GM18861 (cell line): ENCODE data around the gene PTPRF.

ENCODE experiments used
- ATAC-seq: cut with Tn5 transposase; IDR thresholded peaks from one replicate; pipeline ENCODE4 v1.9.1; 2021; ENCODE audit not compliant: unreplicated experiment

The PTPRF gene

DNA sequence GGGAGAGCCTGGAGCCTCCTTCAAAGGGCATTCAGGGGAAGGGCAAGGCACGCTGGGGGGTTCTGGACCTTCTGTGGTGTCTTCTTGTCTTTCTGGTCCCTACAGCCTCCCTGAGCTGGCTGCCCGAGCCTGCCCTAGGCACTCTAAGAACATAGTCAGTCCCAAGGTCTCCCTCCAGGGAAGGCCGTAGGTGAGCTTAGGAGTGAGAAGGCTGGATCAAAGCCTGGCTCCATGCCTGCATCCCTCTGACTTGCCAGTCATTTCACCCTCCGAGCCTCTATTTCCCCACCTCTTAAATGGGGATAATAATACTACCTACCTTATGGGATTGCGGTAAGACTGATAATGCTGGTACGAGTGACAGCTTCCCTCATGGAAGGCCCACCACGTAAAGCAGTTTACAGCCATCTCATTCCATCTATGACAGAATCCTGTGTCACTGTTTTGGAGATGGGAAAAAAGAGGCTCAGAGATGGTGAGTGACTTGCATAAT is 20.8 kb downstream of the PTPRF start:
- ATAC-seq: no peak

DNA sequence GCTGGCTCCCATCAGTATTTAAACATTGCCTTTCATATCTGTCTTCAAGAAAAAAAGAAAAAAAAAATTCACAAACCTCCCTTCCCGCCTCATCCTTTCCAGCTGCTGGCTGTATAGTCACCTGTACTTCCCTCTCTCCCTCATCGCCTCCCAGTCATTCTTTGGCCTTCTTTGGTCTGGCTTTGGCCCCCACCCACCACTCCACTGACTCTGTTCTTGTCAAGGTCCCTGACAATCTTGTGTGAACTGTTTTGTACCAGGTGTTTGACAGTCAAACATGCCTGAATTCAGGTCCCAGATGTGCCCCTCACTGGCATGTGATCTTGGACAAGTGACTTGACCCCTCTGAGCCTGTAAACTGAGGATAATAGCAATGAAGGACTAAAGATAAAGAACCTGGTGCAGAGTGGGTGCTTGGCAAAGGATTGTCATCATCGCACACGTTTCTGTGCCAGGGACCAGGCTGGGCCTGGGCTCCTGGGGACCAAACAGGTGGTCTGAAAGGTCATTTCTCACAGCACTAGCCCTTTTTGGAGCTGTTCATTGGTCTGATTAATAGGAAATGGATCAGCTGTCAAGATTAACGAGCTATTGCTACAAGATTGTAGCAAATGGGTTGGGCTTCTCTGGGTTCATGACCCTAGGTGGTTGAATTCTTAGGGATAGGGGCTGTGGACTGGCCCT is 21.5 kb downstream of the PTPRF start:
- no peak for ATAC-seq

DNA sequence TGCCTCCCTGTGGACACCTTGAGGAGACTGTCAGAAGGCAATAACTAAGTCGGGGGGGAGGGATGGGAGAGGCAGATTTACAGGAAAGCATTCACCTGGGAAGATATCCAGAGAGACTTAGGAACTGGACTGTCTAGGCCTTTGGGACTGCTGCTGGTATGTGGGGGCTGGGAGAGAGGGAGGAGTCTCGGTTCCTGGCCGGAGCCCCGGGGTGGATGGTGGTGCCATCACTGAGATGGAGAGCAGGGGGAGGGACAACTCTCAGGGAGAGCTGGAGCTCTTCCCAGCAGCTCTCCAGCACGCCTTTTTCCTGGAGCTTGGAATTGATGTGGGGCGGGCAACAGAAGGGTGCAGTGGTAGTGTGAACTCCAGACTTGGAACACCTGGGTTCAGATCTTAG is 22.1 kb downstream of the PTPRF start:
- no peak for ATAC-seq

DNA sequence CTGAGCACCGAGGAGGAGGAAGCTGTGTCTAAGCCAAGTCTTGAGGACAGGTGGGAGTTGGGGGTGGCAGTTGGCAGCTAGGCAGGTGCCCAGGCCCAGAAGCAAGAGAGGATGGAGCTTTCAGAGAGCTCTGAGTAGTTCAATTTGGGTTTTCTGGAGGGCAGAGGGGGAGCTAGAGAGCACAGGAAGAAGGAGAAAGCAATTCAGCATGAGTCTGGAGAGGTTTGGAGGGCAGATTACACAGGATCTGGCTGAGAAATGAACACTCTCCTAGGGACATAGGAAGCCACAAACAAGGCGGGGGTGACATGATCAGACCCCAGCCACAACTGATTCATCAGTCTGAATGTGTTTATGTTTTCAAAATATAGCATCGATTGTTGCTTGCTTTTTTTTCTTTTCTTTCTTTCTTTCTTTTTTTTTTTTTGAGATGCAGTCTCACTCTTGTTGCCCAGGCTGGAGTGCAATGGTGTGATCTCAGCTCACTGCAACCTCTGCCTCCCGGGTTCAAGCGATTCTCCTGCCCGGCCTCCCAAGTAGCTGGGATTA is 23.8 kb downstream of the PTPRF start:
- ATAC-seq: no peak

DNA sequence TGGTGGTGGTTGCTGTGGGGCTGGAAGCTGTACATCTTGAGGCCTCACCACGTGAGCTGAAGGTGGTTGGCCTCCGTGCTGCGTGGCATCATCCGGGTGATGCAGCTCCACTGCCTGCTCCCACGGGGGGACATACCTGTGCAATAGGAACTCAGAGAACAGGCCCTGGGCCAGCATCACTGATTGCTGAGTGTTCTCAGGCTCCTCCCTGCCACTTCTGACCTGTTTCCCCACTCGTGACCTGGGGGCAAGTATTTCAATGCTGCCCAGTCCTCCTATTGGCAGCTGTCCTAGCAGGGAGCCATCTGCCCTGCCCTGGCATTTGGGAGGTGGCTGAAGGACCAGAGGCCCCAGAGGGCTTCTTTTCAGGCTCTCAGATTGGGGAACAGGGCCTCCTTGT is 26.1 kb downstream of the PTPRF start:
- ATAC-seq: no peak

DNA sequence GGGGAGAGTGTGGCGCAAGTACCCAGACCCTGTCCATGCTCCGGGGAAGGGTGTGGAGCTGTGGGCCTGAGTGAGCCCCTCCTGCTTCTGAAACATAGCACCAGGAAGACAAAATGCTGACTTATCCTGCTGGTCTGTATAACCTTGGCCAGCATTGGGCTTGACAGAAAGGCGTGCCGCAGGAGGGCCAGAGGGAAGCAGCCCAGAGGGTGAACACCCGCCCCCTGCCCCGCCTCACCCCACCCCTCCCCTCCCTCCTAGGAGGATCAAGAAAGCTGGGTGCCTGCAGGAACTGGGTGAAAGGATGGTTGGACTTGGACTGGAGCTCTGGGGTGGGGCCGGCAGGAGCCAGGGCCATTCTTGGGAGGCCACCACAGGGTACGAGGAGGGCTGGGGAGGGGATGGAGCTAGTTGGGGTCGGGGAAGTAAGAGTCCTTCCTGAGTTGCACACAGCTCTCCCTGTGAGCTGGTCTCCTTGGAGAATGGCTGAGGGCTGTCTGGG is 27.1 kb downstream of the PTPRF start:
- ATAC-seq: no peak

DNA sequence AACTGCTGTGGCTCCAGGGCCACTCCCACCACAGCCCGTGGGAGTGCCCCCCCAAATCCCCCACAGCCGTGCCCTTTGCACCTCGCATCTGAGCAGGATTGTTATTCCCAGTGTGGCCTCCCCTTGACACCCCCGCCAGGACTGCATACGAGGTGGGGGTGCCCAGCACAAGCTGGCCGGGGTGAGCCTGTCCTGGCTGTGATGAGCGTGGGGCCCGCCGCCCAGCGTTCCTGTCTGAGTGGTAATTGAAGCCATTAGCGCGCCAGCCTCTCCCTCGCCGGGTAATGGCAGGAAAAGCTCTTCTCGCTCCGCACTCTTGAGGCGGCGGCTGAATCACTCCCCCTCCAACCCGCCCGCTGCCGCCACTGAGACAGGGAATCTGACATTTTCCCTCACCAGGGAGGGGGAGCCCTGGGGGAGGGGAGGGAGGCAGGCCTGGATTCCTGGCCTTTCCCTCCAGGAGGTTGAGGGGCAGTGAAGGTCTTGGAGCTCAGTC is 27.7 kb downstream of the PTPRF start:
- ATAC-seq: no peak

DNA sequence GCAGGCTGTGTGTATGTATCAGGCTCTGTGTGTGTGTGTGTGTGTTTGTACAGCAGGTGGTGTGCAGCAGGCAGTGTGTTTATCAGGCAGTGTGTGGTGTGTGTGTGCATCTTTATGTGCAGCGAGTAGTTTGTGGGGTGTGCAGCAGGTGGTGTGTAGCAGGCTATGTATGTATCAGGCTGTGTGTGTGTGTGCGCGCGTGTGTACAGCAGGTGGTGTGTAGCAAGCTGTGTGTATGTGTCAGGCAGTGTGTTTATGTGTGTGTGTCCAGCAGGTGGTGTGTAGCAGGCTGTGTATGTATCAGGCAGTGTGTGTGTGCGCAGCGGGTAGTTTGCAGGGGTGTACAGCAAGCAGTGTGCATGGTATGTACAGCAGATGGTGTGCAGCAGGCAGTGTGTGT is 29.0 kb downstream of the PTPRF start:
- no peak for ATAC-seq

DNA sequence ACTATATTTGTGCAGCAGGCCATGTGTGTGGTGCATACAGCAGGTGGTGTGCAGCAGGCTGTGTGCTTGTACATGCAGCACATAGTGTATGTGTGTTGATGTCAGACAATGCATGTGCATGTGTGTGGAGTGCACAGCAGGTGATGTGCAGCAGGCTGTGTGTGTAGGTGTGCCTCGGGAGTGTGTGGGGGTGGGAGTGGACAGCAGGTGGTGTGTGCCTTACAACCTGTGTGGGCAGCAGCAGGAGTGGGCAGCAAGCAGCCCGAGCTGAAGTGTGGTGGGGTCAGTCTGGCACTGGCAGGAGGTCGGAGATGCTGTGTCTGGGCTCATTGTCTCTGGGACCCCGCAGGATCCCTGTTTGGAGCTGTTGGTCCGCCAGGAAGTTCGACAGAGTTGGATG is 29.6 kb downstream of the PTPRF start:
- no peak for ATAC-seq

DNA sequence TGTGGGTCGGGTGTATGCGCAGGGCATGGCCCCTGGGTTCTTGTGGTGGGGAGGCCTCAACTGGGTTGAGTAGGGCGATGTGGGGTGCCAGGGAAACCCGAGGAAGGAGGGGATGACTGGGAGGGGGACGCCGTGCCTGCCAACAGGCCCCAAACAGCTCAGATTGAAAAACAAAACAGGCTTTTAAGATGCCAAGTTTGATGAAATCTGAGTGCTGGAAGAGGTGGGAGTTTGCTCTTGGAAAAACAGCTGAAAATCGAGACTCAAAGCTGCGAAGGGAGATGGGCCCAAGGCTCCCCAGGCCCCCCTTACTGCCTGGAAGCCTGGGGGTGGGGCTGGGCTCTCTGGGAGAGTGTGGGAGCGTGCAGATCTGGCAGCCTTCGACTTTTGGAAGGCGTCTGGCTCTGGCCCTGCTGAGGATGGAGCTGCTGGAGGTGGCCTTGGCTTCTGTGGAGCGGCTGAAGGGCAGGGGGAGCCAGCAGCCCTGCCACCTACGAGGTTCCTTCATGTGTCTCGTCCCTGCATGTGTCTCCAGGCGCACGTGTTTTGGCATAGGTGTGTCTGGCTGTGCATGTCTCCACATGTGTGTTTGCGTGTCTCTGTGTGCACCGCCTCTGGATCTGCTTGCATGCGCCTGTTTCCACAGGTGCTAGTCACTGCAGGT is 33.3 kb downstream of the PTPRF start:
- no peak for ATAC-seq

DNA sequence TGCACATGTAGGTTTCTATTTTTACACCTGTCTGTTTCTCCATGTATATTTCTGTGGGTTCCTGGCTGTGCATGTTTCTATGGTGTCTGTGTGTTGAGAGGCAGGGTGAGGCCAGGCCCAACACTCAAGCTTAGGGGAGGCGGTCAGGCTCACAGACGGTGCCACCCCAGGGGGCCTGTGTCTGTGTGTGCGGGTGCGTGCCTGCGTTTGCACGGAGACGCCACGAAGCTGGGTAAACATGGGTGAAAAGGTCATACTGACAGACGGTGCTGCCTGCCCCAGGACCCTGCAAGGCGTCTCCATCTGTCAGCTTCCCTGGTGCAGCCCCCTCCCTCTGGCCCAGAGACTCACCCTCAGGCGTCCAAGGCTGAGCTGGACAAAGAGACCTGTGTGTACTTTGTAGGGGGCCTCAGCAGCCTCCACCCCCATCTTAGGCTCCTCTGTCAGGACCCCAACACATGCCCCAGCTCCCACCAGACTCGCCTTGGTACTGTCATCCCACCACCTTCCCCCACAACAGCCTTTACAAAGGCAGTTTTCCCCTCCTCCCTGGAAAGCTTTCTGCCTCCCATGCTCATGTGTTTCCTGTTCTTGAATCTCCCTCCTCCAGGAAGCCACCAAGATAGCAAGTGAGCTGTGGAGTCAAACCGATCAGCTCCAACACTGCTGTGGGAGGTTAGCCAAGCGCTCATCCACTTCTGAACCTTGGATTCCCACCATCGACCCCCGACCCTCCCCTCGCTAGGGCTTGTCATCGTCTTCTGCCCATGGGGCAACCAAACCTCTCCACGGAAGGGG is 34.1 kb downstream of the PTPRF start:
- no peak for ATAC-seq

DNA sequence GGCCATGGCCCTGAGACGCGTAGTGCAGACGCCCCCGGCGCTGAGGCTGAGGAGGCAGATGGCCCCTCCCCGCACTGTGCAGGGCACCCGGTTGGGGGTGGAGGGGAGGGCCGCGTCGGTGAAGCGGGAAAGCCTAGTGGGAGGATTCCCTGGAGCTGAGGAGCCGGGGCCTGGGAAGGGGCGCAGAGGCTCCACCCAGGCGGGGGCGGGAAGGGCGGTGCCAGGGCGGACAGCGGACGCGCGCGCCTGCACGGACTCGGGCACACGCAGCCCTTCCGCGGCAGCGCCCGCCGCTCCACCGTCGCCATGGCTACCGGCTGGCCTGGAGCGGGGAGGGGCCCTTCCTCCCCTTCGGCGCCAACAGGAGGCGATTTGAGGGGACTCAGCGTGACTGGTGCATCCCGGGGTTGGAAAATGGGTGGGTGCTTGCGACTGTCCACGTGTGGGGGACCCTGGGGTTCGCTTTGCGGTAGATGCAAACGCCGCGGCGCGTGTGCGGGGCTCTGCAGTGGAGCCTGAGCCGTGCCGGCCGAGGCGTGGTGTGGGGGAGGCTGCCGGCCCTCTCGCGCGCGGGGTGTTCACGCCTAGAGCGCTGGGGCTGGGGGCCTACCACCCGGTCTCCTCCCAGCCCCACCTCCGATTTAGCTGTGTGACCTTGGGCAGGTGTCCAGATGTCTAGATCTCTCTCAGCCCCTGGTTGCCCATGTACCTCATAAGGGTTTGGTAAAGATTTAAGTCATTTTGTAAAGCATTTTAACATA is 35.1 kb downstream of the PTPRF start:
- ATAC-seq: no peak

DNA sequence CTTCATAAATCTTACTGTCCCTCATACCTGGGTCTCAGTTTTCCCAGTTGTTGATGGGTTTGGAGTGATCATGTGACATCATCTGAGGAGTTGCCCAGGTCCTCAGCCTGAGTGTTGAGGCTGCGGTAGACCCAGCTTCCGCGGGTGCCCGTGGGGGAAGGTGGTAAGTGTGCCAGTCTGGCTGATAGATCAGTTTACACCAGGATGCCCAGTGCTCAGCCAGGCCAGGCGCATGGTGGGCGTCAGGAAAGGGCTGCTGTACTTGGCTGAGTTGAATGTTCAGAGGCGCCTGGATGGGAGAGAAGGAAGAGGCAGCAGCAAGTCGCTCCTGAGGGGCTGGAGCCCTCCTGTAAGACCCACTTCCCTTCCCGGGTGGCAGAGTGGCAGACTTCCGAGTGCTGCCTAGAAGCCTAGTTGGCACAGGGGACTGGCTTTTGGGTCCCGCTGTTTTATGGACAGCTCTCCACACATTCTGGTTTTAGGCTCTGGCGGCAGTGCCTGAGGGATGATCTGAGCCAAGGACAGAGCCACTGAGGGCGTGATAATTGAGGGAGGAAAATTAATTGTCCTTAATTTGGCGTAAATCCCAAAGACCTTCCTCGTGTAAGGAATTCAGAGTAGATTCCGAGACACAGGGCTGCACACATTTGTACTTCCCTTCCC is 35.8 kb downstream of the PTPRF start:
- no peak for ATAC-seq

DNA sequence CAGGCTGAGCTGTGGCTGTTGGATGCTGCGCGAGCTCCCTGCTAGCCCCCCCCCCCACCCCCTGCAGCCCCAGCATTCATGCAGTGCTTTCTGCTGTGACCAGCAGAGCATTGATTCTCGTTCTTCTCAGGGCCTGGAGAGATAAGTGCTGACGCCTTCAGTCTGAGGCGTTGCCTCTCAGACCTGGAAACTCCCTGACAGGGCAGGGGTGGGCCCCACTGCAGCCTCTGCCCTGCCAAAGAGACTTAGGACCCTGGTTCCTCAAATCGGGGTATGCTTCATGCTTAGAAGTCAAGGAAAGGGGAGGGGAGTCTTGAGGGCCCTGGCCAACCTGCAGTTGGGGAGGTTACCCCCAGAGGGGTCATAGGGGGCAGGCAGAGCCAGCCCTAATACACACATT is 38.5 kb downstream of the PTPRF start:
- ATAC-seq: no peak

DNA sequence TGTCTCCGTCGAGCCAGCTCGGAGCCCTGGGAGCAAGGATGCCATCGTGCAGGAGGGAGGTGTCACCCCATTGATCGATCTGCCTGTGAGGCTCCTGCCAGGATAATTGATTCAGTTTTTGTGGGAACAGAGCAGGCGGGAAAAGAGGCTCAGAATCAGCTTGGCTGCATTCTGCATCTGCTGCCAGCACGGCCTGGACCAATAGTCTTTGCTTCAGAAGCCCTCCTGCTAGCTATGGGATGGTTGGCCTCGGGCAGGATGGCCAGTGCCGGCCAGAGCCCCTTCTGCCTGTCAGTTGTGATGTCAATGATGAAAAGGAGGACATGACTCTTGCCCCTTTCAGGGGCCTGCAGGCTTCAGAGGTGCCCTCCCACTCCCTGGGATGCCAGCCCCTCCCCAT is 39.6 kb downstream of the PTPRF start:
- no peak for ATAC-seq

DNA sequence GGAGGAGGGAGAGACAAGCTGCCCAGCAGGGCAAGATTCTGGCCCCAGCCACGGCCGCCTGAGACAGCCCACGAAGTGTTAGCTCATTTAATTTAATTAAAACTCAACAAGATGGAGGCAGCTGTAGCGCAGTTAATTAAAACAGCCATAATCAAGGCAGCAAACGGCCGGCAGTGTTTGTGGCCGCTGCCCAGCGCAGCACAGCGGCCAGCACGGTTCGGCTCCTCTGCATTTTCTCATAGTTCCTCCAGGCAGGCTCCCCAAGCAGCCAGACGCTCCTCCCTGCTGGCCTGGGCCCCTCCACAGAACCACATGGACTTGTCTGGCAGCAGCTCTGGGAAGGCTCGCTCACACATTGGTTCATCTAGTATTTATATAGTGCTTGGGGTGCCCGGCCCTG is 40.0 kb downstream of the PTPRF start:
- ATAC-seq: no peak

DNA sequence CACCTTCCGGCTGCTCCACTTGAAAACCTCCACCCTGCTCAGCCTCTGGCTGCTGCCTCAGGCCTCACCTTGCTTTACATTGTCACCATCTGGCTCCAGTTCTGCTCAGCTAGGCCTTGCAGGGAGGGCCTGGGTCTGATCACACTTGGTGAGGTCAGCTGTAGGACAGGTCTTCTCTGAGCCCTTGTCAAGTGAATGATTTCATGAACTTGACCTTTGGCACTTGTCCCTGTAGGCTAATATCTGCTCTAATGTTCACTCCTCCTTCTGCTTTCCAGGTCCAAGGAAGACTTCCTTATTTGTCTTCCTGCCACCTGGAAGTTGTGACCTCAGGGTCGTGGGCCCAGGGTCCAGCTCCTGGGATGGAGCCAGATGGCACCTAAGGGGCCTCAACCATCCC is 41.4 kb downstream of the PTPRF start:
- no peak for ATAC-seq

DNA sequence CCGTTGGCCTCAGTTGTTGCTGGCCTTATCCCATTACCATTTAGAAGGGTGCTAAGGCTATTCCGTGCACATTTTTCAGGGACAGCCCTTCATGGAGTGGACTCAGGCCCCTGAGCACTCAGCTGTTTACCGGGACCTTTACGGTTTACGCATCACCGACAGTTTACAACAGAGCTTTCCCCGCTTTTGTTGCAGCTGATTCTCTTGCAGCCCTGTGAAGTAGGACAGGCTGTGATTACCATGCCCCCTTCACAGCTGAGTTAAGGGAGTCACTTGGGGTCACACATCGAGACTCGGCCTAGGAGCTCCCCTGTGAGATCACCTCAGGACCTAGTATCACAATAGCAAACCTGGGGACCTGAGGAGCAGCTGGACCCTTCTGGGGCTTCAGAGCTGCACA is 41.9 kb downstream of the PTPRF start:
- no peak for ATAC-seq

DNA sequence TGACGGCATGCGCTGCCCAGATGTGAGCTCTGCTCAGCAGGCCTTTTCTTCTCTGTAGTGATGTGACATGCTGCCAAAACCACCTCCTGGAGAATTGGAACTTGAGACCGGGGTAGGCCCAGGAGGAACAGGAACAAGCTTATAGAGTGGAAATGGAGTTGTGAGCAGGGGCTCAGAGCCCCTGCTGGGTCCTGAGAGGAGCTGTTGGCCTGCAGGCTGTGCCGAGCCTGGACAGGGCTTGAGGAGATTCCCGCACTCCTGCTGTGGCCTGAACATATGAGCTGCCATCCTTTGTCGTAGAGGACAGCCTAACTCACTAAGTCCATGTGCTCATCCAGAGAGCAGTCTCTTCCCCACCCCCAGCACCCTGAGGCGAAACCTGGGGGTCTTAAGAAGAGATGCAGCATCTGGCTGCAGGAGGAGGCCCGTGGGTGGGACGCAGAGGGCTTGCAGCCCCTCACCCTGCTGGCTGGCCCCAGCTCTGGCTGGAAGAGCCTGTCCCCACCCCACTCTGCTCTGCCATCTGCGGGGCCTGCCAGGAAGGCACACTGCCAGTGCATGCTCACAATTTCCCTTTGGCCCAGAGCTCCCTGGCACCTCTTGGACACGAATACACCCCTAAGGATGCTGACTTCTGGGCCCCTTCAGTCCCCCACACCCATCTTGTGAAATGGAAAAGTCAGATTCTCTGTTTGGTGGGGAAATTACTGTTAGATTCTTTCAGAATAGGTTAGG is 42.5 kb downstream of the PTPRF start:
- ATAC-seq: no peak
